Stimulated activated CD8-positive, alpha-beta memory T cell treated with anti-CD3 and anti-CD28 coated beads, Interleukin-15, amount 100 ng/mL, for 48 hours (primary cell): ENCODE measurements around the gene SARM1.

ENCODE experiments used
- DNase-seq, 2 donors: peaks; one replicate each; pipeline ENCODE4 v3.0.0-alpha.2; 2020; ENCODE audit warnings: low read depth in 2 of 2

Gene SARM1

DNA sequence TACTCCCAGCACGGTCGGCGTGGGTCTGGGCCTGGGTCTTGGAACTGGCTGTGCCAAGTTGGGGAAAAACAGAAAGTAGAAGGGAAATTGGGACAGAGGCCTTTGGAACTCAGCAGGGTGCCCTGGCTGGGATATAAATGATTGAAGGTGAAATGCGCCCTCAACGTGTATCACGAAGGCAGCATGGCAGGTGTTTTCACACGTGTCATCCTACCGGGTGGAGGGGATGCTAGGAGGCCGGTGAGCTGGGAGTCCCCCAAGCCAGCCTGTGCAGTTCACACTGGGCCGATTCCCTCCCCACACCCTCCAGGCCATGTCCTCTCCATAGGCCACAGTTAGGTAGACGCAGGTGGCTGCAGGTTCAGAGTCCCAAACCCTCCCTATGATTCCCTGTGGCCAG lies 30.0 kb upstream of the SARM1 start:
- DNase-seq: no peak

DNA sequence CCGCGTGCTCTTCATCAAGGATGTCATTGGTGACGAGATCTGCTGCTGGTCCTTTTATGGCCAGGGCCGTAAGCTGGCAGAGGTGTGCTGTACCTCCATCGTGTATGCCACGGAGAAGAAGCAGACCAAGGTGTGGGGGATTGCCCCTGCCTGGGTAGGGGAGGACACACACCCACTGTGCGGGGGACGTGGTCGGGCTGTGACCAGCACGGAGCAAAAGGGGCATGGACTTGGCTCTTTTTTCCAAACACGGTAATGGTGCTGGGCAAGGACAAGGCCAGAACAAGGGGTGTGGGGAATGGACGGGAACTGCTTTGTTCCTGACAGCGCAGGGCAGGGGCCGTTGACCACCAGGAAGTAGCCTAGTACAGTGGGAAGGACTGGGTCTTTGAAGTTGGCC lies 29.2 kb upstream of the SARM1 start:
- no peak for DNase-seq

DNA sequence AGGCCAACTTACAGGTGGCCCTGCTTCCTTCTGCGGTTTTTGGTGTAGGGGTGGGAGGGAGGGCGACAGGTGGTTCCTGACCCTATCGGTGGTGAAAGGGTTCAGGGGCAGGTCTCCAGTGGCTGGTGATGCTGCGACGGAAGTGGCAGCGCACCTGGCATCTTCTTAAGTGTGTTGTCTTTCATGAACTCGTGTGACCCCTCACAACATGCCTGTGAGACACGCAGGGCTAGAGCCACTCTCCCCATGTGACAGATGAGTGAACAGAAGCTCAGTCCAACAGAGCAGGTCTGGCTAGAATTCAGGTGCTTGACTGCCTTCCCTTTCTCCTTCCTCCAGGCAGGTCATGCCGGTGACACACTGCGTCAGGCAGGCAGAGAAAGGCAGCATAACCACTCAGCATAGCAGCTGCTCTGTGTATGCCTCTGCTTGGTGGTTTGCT lies 28.0 kb upstream of the SARM1 start:
- no peak for DNase-seq

DNA sequence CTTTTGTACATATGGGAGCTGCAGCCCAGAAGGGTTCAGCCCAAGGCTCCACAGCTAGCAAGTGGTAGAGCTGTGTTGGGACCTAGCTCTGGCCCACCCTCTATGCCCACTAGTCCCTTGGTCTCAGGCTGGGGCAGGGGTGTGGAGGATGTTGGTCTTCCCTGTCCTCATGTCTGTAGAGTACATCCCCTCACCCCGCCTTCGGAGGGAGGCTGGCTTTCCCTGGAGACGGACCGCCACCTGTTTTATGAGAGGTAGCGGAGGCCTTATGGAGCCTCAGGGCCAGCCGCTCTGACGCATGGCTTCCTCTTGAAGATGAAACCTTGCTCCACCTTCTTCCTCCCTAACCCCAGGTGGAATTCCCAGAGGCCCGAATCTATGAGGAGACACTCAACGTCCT lies 27.5 kb upstream of the SARM1 start:
- no peak for DNase-seq

DNA sequence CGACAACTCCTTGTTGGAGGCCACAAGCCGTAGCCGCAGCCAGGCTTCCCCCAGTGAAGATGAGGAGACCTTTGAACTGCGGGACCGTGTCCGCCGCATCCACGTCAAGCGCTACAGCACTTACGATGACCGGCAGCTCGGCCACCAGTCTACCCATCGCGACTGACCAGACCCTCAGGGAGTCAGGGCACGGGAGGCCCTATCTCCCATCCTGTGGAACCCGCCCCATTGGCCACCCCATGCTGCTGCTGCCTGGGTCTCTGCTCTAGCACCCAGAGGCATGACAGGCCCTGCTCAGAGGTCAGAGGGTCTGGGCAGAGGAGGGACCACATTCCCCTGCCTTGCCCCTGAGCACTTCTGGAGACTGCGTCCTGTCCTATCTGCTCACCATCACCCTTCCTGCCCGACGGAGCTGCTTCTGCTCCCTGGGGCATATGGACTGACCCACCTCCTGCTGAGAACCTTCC lies 27.0 kb upstream of the SARM1 start:
- no peak for DNase-seq

DNA sequence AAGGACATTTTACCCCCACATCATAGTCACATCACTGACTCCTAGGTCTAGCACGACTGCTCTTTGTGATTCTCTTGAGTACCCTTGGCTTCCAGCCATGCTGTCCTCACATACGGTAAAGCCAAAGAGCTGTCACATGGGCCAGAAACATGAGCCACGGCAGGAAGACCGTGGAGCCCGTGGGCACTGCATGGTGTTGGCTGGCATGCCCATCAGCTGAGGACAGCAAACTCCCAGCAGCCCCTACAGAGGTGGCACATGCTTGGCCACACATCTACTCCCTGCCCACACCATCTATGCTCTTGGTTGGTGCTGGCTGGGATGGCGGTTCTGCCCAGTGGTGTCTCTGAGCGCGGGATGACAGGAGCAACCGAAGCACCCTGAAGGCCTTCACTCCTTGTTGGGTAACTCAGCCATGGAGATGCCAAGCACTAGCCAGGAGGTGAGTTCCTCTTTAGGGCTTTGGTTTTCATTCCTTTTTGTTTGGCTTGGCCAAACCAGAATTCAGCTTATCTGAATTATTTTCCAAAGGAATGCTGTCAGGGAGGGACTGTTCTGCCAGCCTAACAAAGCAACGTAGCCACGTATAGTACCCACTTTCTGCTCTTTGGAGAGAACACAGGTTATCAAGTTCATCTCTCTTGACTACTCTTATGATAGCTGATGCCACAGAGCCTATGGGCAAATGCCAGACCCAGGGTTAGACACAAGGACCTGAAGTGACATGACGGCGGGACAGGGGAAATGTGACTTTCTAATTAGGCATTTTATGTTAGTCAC lies 25.9 kb upstream of the SARM1 start:
- DNase-seq: no peak

DNA sequence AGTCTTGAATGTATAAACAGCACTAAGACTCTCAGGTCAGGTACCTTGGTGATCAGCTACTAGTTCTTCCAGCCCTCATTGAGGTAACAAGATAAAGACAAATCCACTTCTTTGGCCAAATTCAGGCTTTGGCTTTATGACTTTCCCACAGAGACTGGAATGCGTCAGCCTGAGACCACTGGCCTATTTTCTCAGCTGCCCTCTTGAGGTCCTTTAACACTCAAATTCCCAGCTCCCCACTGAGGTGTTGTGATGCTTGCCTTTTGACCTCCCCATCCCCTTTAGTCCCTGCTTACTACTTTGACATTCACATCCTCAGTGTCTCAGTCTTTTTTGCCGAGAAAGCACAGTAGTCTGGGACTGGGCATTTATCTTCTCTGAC lies 25.3 kb upstream of the SARM1 start:
- DNase-seq: no peak

DNA sequence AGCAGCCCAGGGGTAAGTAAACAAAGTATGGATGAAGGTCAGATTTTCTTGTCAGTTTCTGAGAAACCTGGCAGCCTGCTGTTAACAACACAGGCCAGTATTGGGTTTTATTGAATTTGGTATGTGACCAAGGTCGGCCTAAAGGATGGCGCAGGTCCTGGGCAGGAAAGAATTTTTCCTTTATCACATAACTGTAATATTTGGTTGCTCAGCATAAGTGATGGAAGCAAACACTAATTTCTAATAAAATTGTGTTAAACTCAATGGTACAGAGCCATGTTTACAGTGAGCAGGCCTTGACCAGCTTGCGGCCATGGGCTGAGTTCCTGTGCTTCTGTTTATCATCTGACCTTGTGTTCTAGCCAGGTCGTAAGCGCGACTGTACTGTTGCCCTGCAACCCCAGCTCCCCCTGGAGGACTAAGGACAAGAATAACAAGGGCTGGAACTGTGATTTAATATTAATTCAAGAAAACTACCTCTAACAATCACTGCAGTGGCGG lies 24.7 kb upstream of the SARM1 start:
- DNase-seq: no peak

DNA sequence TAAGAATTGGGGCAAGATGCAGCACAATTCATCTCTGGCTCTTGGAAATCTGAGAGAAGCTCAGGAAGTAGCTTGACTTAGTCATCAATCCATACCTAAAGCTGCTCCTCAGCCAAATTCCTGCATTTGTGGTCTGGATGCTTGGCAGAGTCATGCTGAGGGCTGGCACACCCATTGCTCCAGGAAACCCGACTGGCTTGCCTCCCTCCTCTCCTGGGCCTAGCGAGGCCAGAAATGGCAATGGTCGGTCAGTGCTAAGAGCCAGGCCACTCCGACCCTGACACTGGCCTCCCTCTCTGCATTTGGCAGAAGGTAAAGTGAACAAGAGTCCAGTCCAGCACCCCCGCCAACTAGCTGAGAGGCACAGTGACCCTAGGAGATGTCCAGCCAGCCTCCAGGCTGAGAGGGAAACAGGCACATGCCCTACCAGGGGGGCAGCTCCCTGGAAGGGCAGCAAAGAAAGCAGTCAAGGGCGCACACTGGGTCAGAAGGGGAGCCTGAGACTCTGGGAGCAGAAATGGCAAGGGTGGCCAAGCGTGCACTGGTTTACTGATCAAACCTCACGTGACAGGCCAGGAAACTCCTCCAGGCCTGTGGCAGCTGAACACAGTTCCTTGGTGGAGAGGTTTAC lies 24.1 kb upstream of the SARM1 start:
- DNase-seq: no peak

DNA sequence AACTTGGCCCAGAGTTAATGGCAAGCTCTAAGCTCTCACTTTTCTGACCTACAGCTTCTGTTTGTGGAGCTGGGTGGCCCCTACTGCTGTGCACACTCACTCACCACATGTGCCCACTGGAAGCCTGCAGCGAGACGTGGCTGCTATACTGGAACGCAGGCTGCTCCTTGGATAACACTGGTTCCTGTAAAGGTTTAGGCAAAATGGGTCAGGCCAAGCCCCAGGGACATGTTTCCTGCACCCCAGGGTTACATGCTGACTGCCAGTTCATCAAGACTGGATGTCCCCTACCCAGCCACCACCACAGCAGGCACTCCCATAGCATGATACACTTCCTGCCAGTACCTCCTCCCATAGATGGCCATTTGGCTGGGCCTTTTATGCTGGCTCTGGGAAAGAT lies 22.5 kb upstream of the SARM1 start:
- no peak for DNase-seq

DNA sequence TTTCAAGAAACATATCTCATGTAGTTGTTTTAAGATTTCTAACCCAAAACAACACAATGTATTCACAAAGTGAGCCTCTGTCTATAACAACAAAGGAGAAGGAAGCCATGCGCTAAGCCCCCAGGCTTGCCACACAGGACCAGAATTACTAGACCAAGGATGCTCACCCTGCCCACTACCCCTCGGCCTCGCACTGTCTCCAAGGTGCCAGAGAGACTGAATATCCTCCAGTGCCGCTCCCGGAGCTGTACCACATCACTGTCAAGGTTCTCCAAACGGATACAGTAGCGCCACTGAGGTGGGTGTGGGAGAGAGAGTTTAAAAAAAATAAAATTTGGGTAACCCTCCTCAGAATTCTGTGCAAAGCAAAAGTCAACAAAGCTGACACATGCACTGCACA lies 21.2 kb upstream of the SARM1 start:
- no peak for DNase-seq

DNA sequence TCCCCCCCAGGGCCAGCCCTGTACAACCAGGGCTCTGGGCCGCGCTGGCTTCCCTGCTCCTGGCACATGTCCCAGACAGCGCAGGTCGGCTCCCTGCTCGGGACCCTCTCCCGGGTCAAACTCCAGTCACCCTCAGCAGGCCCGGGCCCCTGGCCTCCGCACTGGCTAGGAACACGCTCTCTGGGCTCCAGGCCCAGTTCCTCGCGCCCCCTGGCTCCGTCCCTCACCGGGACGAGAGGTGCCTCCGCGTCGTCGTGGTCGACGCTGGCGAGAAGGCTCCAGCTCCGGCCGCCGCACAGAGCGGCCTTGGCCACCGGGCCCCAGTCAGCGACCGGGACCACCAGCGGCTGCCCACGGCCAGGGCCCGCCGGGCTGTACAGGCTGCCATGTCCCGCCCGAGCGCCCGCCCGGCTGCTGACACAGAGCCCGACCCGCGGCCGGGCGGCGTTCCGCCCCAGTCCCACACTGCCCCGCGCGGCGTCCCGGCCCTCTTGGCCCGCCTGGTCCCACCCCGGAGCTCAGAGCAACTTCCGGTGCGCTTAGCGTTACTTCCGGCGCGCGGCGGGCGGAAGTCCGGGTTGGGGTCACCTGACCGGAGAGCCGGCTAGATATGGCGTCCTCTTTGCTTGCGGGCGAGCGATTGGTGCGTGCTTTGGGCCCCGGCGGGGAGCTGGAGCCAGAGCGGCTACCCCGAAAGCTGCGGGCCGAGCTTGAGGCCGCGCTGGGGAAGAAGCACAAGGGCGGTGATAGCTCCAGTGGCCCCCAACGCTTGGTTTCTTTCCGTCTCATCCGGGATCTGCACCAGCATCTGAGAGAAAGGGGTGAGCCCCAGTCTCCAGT lies 14.2 kb upstream of the SARM1 start, which contains the start of gene POLDIP2:
POLDIP2 (minus strand) TSS at position 467 of the 840 bp plus-strand sequence; CDS start at position 388, 79 bp downstream.
- peak; percentile 93 to 94 for DNase-seq

DNA sequence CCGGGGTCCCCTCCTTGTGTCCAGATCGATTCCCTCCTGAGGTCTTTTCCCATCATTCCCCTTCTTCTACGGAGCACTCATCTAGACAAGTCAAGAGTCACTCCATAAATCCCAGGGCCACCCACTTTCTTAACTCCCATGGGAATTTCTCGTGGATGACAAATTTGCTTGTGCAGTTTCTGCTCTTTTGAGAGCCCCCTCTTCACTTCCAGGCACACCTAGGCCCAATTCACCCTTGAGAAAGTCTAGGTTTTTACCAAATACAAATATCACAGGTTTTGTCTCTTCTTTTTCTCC lies 13.6 kb upstream of the SARM1 start:
- no peak for DNase-seq

DNA sequence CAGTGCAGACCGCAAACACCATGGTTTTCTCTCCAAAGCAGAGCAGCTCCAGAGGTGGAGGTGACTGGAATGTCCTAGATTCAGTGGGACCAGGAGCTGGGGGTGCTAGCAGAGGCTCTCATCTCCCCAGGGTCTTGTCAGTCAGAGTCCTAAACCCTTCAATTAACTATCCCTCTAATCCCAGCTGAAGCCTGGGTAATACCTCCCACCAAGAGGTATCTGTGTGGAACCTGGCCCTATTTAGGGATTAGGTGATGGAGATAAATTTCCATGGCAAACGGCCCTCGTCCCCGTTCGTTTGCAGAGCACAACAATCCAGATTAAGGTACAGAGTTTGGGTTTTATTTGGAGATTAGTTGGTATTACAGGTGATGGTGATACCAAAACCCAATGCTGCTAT lies 8.3 kb upstream of the SARM1 start:
- DNase-seq: no peak

DNA sequence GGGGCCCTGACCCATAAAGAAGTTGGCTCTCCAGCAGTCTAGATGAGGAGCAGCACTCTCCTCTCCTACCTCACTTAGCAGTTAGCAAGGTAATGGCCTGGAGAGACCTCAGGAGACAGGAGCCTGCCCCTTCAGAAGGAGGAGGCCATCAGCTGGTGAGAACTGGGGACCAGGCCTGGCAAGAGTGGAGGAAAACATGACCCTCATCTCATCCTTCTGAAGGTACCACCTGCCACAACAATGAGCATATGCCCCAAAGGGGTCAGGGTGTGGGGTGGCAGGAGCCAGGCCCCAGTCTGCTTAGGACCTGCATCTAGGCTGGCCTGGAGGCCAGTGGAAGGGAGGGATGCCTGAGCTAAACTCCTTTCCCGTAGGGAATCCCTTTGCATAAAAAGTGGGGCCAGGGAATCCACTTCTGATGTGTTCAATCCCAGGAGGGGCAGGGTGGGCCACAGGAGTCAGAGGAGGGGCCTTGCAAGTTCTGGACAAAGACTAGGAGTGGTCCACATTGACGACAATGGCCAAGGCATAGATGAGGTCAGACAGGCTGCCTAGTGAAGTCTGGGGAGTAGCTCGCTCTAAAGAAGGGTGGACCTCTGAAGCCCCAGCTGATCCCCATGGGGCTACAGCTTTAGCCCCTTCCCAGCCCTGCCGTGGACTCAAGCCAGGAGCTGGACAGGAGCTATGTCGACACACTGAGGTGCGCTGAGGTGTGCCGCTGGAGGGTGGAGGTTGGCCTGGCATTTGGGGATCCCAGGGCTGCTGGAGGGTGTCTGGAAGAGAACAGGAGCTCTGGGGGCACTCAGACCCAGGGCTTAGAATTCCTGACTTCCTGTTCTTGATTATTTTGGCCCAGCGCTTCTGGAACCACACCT lies 7.5 kb upstream of the SARM1 start:
- DNase-seq: no peak

DNA sequence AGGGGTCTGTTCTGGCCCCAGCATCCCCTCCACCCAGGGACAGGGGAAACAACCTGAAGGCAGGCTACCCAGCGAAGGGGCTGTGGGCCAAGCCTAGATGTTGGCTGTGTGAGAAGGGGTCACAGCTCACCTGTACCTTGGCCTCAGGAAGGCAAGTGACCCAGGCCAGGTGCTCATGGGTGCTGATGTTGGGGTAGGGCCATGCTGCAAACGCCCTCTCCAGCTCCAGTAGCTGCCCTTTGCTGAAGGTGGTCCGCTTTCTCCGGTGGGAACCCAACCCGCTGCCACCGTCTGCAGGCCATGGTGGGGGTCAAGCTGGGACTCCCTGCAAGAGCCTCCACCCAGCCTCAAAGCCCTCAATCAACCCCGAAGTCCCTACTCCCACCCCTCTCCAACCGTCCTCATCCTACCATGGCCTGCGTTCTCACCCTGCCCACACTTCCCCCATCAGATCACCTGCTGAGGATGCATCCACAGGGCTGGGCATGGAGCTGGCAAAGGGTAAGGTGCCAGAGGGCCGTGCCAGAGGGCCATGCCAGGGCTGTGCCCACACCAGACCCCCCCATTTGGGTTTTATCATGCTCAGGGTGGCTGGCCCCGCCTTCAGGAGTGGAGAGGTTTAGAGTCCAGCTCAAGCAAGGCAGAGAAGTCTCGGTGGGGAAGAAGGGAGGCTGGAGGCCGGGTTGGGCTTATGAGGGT lies 6.7 kb upstream of the SARM1 start, which contains the start of gene SEBOX:
SEBOX (minus strand) TSS at position 535 of the 699 bp plus-strand sequence; CDS start at position 487, 48 bp downstream.
- no peak for DNase-seq

DNA sequence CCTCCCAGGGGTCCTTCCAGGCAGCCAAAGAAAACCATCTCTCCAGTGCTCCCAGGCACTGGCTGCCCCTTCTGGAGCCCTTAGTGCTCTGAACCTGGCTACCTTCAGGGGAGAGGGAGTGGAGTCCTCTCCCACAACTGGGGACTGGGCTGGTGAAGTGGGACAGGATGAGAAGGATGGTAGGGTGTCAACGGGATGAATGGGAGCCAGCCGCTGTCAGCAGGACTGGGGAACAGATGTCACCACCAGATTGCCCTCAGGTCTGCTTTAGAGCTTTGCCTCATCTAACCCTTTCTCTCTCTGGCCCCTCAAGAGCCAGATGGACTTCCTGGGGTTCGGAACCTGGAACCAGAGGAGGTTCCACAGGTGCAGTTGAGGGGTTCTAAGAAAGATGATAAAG lies 6.0 kb upstream of the SARM1 start:
- no peak for DNase-seq

DNA sequence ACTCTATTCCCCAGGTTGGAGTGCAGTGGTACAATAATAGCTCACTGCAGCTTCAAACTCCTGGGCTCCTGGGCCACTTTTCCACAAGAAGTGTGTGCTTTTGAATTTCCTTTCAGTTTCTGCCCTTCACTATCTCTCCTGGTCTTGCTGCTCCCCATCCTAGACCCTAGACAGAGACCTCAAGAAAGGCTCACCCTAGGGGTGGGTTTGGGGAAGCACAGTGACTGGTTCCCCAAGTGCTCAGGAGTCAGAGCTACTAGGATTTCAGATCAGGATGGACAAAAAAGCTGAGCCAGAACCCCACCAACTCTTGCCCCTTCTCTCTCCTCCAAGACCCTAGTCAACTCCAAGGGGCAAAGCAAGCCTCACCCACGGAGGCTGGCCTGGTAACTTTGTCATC lies 4.9 kb upstream of the SARM1 start:
- no peak for DNase-seq

DNA sequence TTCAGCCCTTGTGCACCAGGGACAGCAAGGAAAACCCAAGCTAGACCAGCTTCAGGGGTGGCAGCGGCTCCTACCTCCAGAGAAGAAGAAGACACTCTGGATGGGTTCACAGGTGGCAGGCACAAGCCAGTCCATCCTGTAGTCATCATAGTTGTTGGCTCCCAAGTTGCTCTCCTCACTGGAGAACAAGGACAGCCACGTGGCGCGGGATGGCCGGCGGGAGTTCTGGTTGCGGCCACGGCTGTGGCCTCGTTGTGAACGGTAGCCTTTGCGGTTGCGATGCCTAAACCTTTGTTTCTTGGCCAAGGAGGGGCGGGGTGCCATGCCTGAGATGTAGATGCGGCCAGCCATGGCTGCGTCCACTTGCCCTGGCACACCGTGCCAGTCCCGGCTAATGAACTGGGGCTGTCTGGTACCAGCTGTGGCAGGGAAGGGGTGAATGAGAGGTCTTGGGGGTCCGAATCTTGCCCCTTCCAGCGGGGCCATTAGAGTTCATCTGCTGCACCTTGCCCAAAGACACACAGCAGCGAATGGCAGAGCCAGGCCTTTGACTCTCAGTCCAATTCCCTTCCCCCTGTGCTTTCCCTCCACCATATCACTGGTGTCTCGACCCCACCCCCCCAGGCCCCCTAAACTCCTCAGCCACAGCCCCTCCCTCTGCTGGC lies 3.7 kb upstream of the SARM1 start:
- no peak for DNase-seq

DNA sequence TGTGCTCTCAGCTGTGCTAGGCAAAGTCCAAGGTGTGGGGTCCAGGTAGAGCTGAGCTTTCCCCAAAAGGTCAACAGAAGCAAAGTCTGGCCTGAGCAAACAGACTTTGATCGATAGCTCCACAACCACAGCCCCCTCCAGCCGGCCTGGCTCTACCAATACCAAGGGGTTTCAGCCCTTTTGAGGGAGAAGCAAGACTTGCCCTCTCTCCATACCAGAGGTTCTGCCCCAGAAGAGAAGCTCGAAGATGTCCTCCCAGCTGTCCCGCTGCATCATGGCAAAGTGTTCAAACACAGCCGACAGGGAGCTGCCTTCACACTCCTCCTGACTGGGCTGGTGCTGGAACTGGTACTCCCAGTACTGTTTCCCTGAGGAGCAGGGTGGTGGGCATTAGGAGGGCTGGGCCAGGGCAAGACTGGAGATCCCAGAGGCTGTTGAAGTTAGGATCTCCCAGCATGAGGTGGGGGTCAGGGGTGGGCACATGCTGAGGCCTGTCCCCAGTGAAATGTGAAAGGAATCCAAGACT lies 3.1 kb upstream of the SARM1 start:
- no peak for DNase-seq
